Measurements from ENCODE around the gene ACE2.

ACE2 gene

GRCh38 chrX:15570145-15570544 is 30.6 kb downstream of the ACE2 start:
- DNase-seq: no peak

DNA sequence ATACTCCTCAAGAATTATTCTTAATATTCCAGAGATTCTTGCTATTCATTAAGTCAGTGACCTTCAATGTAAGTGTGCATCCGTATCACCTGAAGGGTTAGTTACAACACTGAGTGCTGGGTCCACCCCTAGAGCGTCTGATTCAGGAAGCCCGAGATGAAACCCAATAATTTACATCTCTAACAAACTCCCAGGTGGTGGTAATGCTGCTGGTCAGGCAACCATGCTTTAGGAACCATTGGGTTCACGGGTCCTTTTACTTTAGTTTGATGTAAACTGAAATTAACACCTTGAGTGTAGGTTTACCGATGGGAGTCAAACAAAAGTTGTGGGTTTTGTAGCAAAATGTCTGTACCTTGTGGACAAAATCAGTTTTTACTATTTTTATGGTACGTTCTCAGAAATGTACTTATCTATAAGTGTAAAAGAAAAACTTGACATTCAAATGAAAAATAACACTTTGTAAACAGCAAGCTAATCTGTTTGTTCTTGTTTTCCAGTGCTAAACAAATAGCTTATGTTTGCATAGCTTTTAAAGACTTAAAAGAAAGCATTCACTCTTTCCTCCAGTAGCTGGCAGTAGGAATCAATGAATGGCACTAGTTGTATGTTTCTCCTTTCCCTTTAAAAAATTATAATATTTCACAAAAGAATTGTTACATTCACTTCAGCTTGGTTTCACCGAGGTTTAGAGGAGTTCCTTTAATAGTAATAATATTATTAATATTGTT is 32.7 kb downstream of the ACE2 start:
- no peak for DNase-seq

GRCh38 chrX:15567267-15567666 is 33.5 kb downstream of the ACE2 start:
- DNase-seq: no peak

DNA sequence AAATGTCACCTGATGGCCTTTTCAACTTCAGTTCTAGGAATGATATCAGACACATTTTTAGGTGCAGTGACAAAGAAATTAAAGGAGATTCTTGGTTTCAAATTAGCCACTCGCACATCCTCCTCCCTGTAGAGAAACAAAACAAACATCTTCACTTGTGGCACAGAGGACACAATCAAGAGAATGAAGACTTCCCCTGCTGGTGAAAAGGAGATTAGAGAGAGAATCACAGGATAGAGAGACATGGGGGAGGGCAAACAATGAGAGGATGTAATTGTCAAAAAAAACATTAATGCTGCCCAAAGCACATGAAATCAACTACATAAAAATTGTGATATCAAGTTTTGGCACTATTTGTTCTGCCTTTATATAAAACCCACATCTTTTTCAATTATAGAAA is 34.5 kb downstream of the ACE2 start:
- no peak for DNase-seq

DNA sequence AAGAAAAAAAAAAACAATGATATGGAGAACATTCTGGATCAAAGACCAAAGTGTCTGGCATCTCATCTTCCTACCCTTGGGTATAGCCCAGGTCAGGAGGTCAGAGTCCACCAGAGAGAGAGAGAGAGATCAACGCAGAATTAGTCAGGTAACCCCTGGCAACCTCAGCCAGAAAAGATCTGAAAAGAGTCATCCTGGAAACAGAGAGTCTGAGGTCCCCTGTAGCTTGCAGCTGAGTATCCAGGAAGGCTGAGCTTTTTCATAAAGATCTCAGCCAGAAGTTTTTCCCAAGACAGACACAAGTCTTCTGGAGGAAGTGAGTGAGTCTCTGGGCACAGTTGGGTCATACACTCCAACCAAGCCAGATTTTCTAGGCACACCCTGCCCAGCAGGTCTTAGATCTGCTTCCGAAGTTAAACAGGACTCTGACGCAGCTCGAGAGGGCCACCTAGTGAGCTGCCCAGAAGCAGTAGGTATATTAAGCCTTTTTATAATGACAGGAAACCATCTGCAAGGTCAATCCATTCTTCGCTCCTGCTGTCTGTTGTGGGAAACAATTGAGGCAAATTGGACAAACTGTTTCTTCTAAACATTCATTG is 35.7 kb downstream of the ACE2 start:
- DNase-seq: peak; percentile 35

GRCh38 chrX:15563056-15563455 is 37.7 kb downstream of the ACE2 start:
- no peak for DNase-seq

- DNase-seq: no peak
Observed at GRCh38 chrX:15560924-15561323, 39.8 kb downstream of the ACE2 start.

GRCh38 chrX:15559227-15559626 is 41.5 kb downstream of the ACE2 start:
- no peak for DNase-seq

DNA sequence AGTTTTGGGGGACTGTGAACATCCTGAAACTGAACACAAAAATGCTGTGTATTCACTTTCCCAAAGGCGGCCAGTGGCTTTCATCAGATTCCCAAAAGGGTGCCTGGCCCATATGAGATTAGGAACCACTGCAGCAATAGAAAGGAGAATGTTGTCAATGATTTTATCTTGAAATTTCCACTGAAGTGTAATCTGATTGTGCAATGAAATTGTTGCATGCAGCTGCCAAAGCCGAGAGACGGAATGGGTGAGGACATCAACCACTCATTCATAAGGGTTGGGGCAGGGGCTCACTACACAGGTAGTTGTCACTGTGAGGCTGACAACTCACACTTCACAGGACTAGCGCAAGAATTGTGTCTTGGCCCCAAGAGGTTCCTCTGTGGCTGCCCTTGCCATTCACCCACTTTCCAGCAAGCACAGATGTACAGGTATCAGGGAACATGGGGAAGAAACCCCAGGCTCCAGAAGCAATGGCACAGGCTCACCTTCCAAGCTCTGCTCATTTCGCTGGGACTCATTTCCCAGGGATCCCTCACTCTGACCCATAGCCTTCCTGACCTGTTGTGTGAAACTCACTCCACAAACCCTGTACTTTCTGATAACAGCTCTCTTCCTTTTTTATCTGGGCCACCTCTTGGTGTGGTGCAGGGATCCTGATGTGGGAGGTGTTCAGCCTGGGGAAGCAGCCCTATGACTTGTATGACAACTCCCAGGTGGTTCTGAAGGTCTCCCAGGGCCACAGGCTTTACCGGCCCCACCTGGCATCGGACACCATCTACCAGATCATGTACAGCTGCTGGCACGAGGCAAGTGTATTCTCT is 51.4 kb downstream of the ACE2 start:
- DNase-seq: no peak

- DNase-seq: no peak
Observed at GRCh38 chrX:15547356-15547755, 53.4 kb downstream of the ACE2 start.

GRCh38 chrX:15546745-15547144 is 54.0 kb downstream of the ACE2 start:
- DNase-seq: no peak

GRCh38 chrX:15530318-15530717 is 70.4 kb downstream of the ACE2 start:
- DNase-seq: no peak

DNA sequence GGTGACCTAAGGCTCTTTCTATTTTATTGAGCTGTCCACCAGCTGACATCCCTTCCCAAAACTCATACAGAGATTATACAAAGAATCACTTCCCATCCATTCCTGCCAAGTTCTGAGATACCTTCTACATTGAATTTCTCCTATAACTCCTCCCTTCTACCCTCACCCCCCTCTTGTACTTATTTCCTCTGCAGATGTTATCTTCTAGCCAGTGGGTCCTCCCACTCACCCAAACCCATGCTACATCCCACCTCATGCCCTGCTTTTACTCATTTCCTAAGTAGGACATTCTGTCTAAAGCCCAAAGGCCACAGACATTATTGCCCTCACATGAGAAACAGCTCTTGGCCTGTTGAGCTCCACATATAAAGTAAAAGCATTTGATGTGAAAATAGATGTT is 71.6 kb downstream of the ACE2 start:
- no peak for DNase-seq

GRCh38 chrX:15525664-15526416 is 74.9 kb downstream of the ACE2 start:
- no peak for DNase-seq

- peak; percentile 0 for DNase-seq
Observed at GRCh38 chrX:15524417-15524816, 76.3 kb downstream of the ACE2 start.

DNA sequence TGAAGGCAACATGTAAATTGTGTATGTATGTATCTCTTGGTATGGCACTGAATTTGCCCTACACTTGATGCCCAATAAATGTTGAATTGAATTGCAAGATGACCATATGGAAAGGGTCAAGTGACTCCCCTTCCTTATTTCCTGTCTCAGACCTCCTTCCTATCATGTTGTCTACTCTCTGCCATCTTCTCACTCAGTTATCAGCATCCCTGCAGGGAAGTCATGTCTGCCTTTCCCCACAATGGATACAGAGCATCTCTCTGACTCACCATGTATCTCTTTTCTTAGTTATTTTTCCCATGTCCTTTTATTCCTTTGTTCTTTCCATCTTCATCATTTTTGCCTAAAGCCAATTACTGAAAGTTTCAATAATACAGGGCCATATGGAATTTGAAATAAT is 77.7 kb downstream of the ACE2 start:
- DNase-seq: no peak

GRCh38 chrX:15522464-15522863 is 78.3 kb downstream of the ACE2 start:
- DNase-seq: no peak

DNA sequence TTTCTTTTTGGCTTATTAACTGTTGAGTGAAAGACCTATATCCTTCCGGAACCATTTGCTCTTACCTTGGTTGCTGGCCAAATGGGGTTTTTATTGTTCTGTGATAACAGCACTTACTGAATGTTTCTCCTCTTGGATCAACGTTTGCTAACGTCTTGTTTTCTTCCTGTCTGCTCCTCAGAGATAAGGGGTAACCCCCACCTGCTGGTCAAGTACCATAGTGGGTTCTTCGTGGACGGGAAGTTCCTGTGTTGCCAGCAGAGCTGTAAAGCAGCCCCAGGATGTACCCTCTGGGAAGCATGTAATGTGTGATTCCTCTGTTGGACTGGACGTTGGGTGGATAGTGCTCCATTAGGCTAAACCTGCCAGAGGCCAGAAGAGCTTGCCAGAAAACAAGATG is 84.8 kb downstream of the ACE2 start:
- DNase-seq: no peak

- DNase-seq: no peak
Observed at GRCh38 chrX:15514279-15514678, 86.5 kb downstream of the ACE2 start.

DNA sequence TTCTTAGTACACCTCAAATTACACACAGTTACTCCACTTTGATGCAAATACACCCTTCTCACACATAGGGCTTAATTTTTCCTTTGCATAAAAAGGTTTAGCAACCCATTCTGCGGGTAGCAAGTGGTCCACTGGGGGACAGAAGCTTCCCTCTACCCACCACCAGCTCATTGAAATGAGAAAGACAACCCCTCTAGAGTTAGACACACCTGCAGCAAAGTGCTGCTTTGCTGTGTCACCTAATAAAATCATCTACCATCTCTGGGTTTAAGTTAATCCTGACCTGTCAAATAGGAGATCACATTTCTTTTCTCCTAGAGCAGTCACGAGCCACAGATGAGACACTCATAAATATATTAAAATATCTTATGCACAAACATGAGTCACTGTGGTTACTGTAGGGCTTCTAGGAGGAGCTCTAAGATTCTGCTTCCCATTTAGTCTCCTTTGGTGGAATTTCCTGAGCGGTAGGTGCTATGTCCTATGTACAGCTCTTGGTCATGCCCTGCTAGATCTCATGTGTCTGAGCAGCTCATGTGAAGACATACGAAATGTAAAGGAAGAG is 88.3 kb downstream of the ACE2 start:
- no peak for DNase-seq

DNA sequence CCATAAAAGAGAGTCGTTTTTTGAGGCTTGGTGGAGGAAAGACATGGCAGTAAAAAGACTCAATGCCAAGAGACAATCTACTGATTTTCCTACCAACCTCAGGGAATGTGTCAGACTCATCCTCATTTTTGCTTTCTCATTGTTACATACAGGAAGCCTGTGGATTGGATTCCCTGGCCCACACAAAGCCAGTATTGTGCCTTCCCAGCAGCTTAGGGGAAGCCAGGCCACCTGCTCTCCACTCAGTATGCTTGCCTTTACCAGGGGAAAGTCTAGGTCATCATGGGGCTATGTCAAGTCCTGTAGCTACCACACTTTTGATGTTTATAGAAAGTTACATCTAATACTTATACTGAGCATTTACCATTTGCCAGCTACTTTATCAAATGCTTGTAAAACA is 89.2 kb downstream of the ACE2 start:
- DNase-seq: no peak

All from EL (cell line).